Right lobe of liver (tissue), 4 donors: ENCODE data around the gene TGFB1I1.

ENCODE experiments used
- CTCF ChIP-seq, 4 donors: fragments of 200-600 bp in 3 of 4; fragments of 450-650 bp in 1 of 4; IDR thresholded peaks; one replicate each; pipeline versions ENCODE4 v1.5.1 to v1.8.0; 2016 to 2022; ENCODE audit warnings: antibody characterized with exemption in 4 of 4, mild to moderate bottlenecking in 2 of 4
- POLR2A ChIP-seq: fragments of 450-650 bp; IDR thresholded peaks from one replicate; pipeline ENCODE4 v1.6.1; 2017; ENCODE audit warnings: antibody characterized with exemption, mild to moderate bottlenecking
- donor health status: DM: no; HTN: no; CAD: no.
- donor health status: DM: no; HTN: no; CAD: no.
- donor health status: DM: no; HTN: yes; CAD: no.

DNA sequence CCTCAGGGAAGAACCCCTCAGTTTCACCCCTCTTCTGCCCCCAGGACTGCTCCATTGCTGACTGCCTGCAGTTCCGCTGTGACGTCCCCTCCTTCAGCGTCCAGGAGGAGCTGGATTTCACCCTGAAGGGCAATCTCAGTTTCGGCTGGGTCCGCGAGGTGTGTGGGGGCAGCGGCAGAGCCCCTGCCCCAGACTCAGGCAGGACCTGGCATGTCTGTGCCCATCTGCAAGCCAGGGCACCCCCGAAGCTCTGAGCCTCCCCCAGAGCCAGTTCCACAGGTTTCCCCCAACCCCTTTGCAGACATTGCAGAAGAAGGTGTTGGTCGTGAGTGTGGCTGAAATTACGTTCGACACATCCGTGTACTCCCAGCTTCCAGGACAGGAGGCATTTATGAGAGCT, 48.2 kb upstream of the TGFB1I1 start:
- TF ChIP-seq CTCF (IDR thresholded peaks at IDR 0.05) (no peak), POLR2A (no peak)
